ENCODE measurements around the gene CHSY3.

The CHSY3 gene

DNA sequence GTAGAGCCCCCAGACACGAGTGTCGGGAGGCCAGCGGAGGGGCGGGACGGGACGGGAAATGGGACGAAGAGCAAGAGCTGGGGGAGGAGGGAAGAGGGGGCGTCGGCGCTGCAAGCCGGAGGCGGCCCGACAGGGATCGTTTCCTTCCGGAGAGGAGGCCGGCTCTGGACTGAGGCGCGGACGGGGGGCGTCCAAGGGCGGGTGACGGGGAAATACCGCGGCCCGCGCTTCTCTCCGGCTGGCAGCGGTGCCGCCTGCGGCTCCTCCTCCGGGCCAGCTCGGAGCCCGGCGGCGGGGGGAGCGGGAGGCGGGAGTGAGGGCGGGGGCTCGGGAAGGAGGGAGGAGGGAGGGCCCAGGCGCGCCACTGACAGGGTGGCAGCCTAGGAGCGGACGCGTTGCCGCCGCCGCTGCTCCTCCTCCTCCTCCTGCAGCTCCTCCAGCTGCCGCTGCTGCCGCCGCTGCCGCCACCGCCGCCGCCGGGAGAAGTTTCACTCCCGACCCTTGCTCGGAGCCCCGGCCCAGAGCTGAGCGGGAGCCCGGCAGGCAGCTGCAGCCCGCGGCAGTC, at the start of gene CHSY3:
CHSY3 (plus strand) TSS at position 364 of the 565 bp plus-strand sequence.
- DNase-seq: no peak

DNA sequence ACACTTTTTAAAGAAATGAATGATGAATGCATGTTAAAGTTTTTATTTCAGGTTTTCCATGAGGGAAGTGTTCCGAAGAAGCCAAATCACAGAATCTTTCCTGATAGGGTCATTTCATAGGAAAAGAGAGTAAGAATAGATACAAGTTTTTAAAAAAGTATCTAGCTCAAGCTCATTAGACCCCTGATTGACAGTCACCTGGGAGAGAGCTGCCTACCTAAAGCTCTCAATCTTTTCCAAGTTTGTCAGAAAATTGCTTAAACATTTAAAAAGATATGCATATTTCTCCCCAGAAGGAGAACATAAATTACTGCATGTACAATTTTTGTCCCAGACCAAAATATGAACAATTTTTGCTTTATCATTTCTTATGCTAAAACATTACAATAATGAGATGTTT, 47.9 kb upstream of the CHSY3 start:
- DNase-seq: no peak

DNA sequence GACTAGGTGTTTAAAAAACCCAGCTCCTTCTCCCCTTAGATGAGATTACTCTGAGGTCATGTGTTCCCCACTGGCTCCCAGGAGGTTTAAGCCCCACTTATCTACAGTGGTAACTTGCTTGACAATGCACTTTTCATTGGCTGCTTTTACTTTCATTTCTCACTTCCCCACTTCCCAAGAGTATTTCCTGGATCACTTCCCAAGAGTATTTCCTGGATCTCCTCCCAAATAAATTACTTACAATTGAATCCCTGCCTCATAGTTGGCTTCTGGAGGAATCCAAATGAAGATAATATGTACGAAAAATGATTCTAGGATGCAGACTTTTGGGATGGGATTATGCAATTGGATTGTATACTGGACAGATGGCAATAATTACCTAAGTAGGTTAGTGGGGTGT, 47.1 kb upstream of the CHSY3 start:
- DNase-seq: no peak

DNA sequence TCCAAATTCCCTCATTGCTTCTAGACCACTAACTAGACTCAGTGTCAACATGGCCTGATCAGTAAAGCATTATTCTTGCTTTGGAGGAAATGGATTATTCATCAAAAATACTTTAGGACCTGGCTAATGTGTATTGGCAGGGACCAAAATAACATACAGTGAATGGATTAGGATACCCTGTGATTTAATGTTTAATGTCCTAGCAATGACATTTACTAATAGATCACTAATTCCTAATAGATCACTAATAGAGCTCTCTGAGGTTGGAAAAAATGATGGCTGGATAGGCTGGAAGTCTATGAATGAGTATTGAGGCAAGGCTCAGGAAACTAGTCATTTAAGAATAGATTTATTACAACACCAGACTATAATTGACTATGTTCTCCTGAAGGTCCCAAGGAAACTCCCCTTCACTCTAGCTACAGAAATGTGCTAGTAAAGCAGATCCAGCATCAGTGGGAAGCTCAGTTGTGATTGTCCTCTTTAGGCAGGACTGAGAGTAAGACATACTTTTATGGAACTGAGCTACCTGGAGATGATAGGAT, 46.1 kb upstream of the CHSY3 start:
- no peak for DNase-seq

DNA sequence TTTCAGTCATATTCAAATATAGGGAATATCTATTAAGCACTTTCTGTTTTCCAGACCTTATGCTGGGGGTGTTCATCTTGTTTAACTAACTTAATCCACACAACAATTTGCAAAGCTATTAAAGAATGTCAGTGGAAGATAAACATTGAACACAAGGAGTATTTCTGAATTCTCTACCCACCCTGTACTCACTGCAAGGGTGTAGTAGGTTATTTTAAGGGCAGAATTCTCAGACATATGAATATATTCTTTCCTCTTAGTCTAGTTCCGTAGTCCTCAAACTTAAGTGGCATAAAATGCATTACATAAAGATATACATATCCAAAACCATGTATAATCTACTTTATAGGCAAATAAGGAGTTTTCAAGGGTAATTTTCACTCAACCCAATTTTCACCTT, 19.9 kb upstream of the CHSY3 start:
- DNase-seq: no peak

DNA sequence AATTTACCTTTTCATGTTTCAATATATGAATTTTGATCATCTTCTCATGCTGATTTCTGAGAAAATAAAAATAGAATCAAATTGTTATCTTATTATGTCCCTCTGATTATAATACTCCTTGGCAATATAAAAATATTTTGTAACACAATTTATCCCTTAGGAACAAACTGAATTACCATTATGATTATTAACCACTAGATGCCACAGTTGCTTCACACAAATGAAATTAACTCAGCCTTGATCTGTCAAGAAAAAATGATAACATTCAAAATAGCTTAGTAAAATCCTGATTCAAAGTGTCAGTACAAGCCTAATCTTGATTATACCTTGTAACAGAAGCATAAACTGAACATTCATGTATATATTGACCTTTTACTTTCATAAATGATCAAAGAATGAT, 4.8 kb upstream of the CHSY3 start:
- no peak for DNase-seq

DNA sequence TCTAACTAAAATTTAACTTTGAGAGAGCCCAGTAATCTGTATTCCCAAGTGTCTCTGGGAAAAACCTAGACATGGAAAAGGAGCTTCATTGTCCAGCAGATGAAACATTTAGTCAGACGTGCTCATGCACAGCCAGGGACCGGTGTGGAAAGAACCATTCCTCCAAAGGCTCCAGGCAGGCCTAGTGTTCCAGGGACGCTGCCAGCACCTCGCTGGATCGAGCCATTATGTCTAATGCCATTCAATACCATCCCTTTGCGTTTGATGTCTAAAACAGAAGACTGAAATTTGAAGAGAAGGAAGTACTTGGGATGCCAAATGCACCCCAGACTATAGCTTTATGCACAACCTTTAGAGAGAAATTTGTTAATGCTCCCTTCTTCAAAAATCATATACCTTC, 1.4 kb upstream of the CHSY3 start:
- no peak for DNase-seq

DNA sequence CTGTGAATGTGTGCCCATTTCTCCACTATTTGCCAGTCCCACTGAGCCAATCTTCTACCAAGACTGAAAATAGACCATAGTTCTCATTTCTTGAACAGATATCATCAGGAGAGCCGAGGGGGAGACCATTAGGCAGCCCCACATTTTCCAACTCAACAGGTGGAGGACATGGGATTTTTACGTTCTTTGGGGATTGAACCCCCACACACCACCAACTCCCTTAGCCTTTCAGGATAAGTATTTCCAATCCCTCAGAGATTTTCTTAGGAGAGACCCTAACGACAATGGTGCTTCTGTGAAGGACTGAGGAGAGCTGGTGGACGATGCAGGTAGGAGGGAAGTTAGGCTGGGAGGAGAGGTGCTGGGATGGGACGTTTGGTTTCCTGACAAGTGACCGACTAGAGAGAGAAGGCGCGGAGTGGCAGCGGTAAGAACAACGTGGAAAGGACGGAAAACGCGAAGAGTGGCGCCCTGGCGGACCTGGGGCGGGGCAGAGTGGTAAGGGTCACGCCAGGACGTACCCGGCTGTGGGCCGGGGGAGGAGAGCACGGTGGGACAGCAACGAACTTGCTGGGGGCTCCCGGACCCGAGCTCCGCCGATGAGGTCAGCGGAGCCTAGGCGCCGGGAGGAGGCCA, 681 bp upstream of the CHSY3 start:
- DNase-seq: no peak

DNA sequence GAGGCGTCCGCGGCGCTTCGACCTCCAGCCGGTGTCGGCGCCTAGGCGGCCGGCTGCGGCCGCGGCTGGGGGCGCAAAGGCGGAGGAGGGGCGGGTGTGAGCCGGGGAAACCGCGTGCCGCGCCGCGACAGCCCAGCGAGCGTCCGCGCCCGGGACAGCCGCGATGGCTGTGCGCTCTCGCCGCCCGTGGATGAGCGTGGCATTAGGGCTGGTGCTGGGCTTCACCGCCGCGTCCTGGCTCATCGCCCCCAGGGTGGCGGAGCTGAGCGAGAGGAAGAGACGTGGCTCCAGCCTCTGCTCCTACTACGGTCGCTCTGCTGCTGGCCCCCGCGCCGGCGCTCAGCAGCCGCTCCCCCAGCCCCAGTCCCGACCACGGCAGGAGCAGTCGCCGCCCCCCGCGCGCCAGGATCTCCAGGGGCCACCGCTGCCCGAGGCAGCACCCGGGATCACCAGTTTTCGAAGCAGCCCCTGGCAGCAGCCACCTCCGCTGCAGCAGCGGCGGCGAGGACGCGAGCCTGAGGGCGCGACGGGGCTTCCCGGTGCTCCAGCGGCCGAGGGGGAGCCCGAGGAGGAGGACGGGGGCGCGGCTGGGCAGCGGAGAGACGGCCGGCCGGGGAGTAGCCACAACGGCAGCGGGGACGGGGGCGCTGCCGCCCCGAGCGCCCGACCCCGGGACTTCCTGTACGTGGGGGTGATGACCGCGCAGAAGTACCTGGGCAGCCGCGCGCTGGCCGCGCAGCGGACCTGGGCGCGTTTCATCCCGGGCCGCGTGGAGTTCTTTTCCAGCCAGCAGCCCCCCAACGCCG, 605 bp downstream of the CHSY3 start:
- DNase-seq: no peak

DNA sequence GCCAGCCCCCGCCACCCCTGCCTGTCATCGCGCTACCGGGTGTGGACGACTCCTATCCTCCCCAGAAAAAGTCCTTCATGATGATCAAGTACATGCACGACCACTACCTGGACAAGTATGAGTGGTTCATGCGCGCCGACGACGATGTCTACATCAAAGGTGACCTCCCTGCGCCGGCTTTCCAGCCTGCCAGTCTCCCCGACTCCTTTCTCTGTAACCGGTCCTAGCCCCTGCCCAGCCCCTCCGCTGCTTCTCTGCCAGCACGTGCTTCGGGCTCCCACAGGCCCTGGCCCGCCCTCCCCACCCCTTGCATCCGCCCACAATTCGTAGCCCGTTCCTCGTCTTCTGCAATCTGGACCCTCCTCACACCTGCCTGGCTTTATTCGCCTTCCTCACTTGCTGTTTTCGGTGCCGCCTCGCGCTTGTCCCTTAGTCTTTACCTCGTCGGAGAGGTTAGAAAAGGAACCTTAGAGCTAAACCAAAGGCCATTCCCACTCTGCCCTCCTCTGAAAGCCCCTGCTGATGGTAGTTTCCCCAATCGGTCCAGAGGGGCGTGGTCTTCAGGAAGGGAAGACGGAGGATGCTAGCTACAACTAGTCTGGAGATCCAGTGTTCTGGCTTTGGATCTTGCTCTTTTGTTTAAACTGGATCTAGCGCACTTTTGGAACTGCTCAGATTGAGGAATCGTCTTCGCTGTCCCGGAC, 1.4 kb downstream of the CHSY3 start:
- DNase-seq: no peak

DNA sequence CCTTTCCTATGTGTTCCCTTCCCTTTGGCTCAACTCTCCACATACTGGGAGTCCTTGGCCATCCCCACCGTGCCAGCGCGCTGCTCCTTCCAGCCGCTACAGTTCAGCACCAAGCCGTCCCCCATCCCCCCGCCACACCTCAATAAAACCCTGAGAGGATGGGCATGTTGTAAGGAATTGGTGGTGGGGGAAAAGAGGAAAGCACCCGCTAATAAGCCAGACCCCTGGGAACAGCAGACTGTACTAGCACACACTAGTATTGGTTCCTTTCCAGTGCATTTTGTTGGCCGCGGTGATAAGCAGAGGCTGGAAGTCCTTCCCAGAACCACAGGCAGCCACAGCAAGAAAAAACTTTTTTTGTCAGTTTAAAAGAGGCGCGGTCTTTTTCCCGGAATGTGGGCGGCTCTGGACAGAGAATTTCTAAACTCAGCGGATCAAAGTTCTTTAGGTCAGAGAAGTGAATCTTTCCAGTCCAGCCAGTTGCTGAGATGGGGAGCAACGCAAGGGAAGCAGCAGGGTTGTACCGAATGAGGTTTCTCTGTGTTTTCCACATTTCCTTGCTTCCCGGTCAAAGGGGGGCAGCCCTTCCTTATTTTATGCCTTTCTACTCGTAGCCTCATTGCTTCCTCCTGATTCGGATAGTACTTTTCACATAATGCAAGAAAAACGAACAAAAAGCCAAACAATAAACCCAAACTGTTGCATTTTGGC, 2.1 kb downstream of the CHSY3 start:
- DNase-seq: no peak

DNA sequence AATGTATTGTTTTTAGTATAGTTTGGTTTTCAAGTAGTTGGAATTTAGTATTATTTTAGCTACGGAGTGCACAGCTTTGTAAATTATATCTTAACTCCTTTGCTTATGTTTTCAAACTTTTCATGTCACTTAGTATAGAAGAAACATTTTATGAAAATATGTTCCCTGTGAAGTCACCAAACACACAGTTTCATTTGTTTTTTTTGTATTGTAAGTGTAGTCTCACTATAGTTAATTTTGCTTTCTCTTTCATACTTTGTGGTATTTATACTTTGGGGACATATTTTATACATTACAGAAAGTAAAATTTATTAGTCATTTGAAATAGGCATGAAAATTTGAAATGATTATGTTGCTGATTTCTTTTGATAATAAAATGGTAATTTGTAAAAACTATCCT, 5.0 kb downstream of the CHSY3 start:
- DNase-seq: no peak

DNA sequence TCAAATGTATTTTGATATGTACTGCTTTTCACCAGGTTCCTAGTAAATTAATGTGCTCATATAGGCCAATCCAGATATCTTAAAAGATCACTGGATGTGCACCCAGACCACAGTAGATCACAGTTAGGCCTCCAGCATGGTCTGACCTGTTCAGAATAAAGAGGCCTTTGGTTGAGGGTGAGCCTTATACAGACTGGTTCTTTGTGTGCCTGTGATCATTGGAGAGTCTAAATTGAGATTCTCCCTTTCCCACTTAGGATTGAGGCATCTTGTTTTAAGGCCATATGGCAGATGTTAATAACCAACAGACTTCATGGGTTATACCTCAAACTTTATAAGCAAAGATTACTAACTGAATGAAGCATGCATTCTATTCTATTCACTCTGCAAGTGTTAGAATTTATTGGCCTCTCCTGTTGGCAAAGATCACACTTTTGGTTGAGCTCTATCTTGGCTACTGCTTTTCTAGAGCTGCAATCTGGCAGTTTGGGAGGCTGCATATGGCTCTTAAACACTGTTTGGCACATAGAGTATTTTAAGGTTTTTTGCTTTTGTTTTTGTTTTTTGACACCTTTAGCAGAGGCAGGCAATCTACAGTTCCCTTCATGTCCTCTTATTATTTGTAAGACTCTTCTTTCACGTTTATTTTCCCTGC, 8.5 kb downstream of the CHSY3 start:
- DNase-seq: no peak

DNA sequence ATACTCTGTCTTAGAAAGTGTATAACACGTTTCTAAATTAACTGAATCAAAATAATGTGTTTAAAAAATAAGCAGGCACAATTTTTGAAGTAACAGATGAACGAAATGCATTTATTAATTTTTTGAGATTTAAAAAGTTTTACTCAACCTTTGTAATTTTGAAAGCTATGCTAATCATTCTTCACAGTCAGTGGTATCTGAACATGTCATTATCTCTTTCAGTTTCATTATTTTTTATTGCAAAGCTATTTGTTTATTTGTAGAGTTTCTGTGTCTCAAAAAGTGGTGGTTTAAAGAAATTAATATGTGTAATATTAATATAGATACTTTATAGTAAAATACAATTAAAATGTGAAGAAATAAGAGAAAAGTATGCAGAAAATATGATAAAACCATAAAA, 11.2 kb downstream of the CHSY3 start:
- no peak for DNase-seq

DNA sequence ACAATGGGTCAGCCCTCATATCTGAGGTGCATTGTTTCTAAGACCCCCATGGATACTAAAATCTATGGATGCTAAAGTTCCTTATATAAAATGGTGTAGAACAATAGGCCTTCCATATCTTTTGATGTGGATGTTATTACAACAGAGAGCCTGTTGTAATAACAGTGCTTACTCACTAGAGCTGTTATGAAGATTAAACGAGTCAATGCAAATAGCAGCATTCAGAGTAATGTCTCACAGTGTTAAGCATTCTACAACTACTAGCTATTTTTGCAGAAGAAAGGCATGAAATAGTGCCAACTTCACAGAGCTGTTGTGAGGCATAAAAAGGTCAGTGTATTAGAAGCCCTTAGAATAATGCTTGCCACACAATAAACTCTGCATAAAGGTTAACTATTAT, 13.0 kb downstream of the CHSY3 start:
- no peak for DNase-seq

DNA sequence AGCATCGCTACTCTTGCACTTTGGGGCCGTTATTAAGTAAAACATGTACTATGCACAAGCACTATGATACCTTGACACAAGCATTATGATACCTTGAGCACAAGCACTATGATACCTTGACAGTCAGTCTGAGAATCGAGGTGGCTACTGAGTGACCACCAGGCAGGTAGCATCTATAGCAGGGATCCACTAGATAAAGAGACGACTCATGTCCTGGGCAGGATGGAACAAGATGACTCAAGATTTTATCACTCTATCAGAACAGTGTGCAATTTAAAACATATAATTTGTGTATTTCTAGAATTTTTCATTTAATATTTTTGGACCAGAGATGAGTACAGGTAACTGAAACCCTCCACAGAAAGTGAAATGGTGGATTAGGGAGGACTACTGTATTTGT, 16.9 kb downstream of the CHSY3 start:
- DNase-seq: no peak

DNA sequence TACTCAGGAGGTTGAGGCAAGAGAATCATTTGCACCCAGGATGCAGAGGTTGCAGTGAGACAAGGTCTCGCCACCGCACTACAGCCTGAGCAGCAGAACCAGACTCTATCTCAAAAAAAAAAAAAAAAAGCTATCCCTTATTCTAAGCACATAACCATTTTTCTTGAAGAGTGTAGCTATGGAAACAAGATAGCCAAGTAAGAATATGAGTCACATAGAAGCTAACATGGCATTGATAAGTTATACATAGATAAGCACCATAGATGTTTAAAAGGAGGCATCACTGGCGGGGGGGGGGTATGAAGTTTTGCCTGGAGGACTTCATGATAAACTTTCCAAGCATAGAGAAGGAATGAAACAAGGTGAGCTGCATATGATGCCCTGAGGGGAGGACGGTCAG, 26.0 kb downstream of the CHSY3 start:
- no peak for DNase-seq

DNA sequence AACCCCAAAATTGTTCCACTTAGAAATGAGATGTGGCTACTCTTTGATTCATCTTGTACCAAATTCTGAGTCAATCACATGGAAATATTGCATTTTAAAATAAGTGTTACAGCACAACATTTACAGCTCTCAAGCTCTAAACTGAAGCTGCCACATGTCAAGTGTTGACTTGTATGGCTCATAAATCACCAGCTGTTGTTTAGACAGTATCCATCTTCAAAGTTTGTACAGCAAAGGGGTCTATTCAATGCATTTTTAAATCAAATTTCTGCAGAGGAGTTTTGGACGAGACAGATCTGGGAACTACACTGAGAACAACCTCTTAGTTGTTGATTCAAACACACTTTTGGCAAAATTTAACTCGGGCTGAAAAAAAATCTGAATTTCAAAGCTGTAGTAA, 31.4 kb downstream of the CHSY3 start:
- no peak for DNase-seq

DNA sequence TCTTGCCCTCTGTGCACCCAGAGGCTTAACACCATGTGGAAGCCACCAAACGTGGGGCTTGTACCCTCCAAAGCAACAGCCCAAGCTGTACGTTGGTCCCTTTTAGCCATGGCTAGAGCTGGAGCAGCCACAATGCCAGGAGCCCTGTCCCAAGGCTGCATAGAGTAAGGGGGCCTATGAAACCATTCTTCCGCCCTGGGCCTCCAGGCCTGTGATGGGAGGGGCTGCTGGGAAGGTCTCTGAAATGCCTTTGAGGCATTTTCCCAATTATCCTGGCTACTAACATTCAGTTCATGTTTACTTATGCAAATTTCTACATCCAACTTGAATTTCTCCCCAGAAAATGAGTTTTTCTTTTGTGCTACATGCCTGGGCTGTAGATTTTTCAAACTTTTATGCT, 33.8 kb downstream of the CHSY3 start:
- no peak for DNase-seq

DNA sequence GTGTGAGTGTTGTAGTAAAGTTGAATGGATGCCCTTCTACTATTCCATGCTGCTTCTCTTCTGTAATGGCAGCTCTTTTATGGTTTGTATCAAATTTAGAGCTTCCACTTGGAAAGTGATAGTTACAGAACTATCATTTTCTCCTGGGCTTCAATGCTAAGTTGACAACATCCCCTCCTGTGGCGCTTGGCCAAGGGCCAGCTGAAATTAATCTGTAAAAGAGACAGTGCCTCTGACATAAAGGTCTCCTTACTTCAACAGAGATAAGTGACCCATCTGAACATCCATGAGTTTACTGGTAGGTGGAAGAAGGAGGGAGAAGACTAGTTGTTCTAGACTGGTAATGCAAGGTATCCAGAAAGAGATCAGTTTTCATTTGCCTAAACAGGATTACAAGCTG, 39.7 kb downstream of the CHSY3 start:
- DNase-seq: no peak

DNA sequence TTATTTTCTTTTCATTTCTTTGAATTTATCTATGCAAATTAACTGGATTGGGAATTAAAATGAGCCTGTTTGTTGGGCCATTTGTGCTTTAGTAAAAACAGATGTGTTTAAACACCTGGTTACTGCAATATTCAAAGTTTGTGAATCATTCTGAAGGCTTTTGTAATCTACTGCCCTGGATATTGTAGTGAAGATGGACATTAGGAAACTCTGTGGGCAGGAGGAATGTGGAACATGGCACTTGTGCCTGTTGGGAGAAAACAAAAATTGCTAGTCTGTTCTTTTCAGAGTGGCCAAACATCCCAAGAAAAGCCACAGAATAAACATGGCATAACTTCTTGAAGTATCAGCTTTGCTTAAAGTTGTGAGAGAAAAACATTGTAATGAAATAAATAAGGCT, 40.8 kb downstream of the CHSY3 start:
- no peak for DNase-seq

DNA sequence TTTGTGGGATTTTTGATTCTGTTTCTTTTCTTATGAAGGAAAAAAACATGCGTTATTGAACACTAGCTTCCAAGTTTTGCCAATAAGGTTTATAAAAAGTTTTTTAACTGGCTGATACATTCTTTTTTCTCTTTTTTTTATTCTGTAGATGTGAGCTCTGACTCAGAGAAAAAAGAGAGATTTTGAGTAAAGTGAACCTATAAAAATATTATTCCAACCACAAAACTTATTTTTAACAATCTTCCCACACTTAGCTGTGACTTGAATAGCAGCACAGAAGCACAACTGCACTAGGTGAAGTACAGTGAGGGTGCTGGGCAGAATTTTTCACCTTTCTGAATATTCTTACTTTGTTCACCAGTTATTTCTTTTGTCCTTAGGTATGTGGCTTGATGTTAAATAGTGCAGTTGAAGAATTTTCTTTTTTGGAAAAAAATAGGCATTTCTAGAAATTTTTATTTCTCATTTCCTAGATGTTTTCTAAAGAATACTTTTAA, 41.6 kb downstream of the CHSY3 start:
- no peak for DNase-seq
